ENCODE results near the gene TMOD1. TPM values are rescaled to one million over a fixed set of nuclear protein-coding genes. Genes with fewer than 3 reads are reported as not detected.

TMOD1 gene
- total and polyA plus RNA-seq, 2 experiments from 2014 or later = 0.69 to 4.5 TPM

- TF ChIP-seq CTCF (conservative IDR thresholded peaks at IDR 0.05; ENCODE audit: low read depth in 2 of 2) = no peak
Measured at GRCh38 chr9:97632985-97633858, 131.8 kb downstream of the TMOD1 start, which contains the start of the genes NCBP1 and TSTD2 (continued).

GRCh38 chr9:97633859-97634490 is 132.5 kb downstream of the TMOD1 start:
- no peak overlapping the region for H2AFZ ChIP-seq
- Mint-ChIP-seq H3K4me1 (peaks cover 42% of the 10 kb centered on the region), H3K27ac (peak overlapping the region; percentile 84), H3K4me3 (peak overlapping the region; percentile 91), H3K36me3 (ENCODE audit: low read depth) (peaks cover 3% of the 10 kb centered on the region; the same call in 1 of the 3 replicates), H3K27me3 (ENCODE audit: insufficient read depth, low read depth, poor library complexity) (peaks cover 7% of the 10 kb centered on the region), H3K9me3 (no peaks in the 10 kb centered on the region)
- H3K9me2 ChIP-seq (ENCODE audit: insufficient read depth) = no peaks in the 10 kb centered on the region
- H3K36me3 ChIP-seq (ENCODE audit: insufficient read depth) = no peaks in the 10 kb centered on the region
- DNase-seq (ENCODE audit: low spot score) (peak; percentile 31), ATAC-seq (no peak; the same call in 2 of the 3 replicates)
- H4K20me1 ChIP-seq (replicated peaks; ENCODE audit: insufficient read depth) = peaks cover 45% of the 10 kb centered on the region
- peak overlapping the region; percentile 95 for H3K27ac ChIP-seq (ENCODE audit: low read depth)
- peak overlapping the region; percentile 91 for H3K4me3 ChIP-seq
- peak overlapping the region; percentile 89 for H3K4me2 ChIP-seq
- H3K79me2 ChIP-seq (replicated peaks; ENCODE audit: insufficient read depth) = peaks cover 80% of the 10 kb centered on the region
- no peak for TF ChIP-seq EZH2phosphoT487 (IDR thresholded peaks at IDR 0.05; ENCODE audit: unreplicated experiment)
- no peak; the same call in 1 of the 2 replicates for TF ChIP-seq POLR2AphosphoS5 (IDR thresholded peaks at IDR 0.05; ENCODE audit: low read depth)
- TF ChIP-seq ZNF114 (CRISPR knock-in tag; IDR thresholded peaks at IDR 0.05) = no peak
- no peak for TF ChIP-seq EZH2 (IDR thresholded peaks at IDR 0.05; ENCODE audit: low read depth, unreplicated experiment)
- TF ChIP-seq CREB1 (CRISPR knock-in tag; IDR thresholded peaks at IDR 0.05; ENCODE audit: low read depth) = no peak
- no peak for TF ChIP-seq ETS1 (IDR thresholded peaks at IDR 0.05)
- no peak for TF ChIP-seq ZNF462 (CRISPR knock-in tag; IDR thresholded peaks at IDR 0.05)
- no peak for TF ChIP-seq ZNF331 (CRISPR knock-in tag; IDR thresholded peaks at IDR 0.05; ENCODE audit: low read depth)
- peaks cover 3% of the 10 kb centered on the region; the same call in 1 of the 2 replicates for H3F3A ChIP-seq (replicated peaks; ENCODE audit: low read depth)
- H3K27me3 ChIP-seq (ENCODE audit: insufficient read depth) = no peaks in the 10 kb centered on the region
- peaks cover 22% of the 10 kb centered on the region for H3K4me1 ChIP-seq (ENCODE audit: insufficient read depth)

All from GM23338 (cell line).